Measurements from ENCODE around the gene ADCY9.

The ADCY9 gene

DNA sequence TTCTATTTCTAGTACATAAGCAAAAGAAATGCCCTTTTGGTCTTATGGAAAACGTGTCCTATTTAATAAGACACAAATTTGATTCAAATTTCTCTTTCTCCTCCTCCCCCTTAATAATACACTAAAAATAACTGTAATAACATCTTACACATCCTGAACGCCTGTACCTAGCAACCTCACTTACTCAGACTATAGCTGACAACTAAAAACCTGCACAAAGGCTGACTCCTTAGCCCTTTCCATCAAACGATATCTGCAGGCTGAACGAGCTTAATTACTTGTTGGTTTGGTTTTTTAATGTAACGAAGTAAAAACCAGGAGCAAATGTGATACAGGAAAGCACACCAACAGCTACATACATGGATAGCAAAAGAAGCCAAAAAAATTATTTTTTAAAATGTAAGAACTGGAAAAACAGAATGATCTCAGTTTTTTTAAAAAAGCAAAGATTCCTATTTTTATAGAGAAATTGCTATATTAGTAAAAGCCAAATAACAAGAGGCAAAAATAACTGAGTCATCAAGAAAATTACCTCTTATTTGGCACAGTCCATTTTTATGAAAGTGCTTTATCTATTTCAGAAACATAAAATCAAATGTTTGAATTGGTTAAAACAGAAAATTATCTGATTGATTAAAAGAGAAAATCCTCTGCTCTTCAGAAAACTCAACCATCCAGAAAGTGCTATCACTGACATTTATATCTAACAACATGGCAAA lies 23.5 kb downstream of the ADCY9 start:
- H3K4me3 ChIP-seq (ENCODE audit: low read depth, low read length) = no peak overlapping the region
- TF ChIP-seq, protein P1, sequence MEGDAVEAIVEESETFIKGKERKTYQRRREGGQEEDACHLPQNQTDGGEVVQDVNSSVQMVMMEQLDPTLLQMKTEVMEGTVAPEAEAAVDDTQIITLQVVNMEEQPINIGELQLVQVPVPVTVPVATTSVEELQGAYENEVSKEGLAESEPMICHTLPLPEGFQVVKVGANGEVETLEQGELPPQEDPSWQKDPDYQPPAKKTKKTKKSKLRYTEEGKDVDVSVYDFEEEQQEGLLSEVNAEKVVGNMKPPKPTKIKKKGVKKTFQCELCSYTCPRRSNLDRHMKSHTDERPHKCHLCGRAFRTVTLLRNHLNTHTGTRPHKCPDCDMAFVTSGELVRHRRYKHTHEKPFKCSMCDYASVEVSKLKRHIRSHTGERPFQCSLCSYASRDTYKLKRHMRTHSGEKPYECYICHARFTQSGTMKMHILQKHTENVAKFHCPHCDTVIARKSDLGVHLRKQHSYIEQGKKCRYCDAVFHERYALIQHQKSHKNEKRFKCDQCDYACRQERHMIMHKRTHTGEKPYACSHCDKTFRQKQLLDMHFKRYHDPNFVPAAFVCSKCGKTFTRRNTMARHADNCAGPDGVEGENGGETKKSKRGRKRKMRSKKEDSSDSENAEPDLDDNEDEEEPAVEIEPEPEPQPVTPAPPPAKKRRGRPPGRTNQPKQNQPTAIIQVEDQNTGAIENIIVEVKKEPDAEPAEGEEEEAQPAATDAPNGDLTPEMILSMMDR (IDR thresholded peaks at IDR 0.05; ENCODE audit: low read depth, low read length) = no peak

DNA sequence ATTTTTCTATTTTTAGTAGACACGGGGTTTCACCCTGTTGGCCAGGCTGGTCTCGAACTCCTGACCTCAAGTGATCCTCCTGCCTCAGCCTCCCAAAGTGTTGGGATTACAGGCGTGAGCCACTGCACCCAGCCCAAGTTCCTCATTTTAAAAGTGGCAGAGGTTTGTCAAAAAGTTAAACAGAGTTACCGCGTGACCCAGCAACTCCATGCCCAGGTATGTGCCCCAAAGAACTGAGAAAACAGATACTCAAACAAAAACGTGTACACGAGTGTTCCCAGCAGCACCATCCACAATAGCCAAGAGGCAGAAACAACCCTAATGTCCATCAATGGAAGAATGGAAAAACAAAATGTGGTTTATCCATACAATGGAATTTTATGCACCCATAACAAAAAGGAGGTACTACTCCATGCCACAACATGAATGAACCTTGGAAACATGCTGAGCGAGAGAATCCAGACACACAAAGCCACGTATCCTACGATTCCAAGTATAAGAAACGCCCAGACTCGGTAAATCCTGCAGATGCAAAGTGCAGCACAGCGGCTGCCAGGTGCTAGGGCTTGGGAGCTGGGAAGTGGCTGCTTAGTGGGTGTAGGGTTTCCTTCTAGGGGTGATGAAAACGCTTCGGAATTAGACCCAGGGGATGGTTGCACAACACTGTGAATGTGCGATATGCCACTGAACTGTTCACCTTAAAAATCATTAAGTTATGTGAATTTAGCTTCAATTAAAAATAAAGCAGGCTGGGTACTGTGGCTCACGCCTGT lies 24.8 kb downstream of the ADCY9 start:
- TF ChIP-seq, protein P1 (IDR thresholded peaks at IDR 0.05; ENCODE audit: low read depth, low read length) = no peak
- no peak overlapping the region for H3K4me3 ChIP-seq (ENCODE audit: low read depth, low read length)

DNA sequence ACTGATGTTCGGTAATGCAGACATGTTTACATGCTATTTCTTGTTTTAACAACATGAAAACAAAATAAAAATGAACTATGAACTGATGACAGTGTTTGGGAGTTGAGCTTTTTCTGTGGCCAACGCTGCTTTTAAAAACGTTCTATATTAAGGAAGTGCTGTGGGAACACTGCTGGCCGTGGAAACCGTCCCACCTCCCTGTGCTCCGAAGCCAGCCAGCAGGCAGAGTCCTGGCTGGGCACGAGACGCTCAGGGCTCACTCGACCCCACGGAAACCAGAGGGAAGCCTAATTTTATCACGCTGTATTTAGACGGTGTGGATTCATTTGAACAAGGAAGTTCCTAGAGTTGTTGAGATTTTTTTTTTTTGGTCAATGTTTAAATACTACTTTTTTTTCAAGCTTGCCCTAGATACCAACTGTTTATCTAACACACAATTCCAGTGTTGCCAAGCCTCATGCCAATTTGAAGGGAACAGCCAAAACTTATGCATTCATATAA lies 25.8 kb downstream of the ADCY9 start:
- H3K4me3 ChIP-seq (ENCODE audit: low read depth, low read length) = no peak overlapping the region
- TF ChIP-seq, protein P1 (IDR thresholded peaks at IDR 0.05; ENCODE audit: low read depth, low read length) = no peak

DNA sequence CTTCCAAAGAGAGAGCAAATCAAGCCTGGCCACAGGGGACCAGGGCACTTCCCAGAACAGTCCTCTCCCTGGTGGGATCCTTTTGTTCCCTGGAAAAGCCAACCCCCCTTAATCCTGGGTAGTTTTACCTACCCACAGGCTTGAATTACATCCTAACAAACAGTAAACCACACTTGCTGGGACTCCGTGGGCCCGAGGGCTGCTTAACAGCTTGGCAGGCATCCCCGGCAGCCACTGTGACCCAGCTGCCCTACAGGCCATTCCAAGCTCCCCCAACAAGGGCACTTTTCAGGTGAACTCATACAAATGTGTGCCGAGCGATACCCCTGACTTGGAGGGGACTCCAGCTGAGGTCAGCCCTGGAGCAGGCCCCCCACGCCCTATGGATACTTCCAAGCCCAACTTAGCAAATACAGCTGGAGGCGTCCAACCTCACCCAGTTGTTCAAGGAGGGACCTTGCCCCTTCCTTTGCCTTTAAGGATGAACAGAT lies 26.4 kb downstream of the ADCY9 start:
- TF ChIP-seq, protein P1 (IDR thresholded peaks at IDR 0.05; ENCODE audit: low read depth, low read length) = no peak

DNA sequence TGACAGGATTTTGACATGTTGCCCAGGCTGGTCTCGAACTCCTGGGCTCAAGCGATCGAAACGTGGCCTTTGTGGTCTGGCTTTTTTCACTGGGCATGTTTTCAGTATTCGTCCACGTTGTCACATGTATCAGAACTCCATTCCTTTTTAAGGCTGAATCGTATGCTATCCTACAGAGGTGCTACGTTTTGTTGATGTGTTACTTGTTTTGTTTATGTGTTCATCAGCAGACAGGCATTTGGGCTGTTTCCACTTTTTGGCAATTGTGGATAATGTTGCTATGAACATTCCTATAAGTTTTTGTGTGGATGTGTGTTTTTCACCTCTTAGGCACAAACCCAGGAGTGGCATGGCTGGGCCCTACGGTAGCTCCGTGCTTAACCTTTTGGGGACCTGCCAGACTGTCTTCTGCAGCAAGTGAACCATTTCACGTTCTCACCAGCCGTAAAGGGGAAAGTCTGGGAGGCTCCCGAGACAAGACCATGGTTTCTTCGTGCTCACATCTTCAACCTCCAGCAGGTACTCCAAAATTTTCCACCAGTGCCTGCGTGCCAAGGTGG lies 26.9 kb downstream of the ADCY9 start:
- no peak overlapping the region for H3K4me3 ChIP-seq (ENCODE audit: low read depth, low read length)
- TF ChIP-seq, protein P1 (IDR thresholded peaks at IDR 0.05; ENCODE audit: low read depth, low read length) = no peak

More for the DNA sequence above, 26.4 kb downstream of the ADCY9 start:
- no peak overlapping the region for H3K4me3 ChIP-seq (ENCODE audit: low read depth, low read length)

DNA sequence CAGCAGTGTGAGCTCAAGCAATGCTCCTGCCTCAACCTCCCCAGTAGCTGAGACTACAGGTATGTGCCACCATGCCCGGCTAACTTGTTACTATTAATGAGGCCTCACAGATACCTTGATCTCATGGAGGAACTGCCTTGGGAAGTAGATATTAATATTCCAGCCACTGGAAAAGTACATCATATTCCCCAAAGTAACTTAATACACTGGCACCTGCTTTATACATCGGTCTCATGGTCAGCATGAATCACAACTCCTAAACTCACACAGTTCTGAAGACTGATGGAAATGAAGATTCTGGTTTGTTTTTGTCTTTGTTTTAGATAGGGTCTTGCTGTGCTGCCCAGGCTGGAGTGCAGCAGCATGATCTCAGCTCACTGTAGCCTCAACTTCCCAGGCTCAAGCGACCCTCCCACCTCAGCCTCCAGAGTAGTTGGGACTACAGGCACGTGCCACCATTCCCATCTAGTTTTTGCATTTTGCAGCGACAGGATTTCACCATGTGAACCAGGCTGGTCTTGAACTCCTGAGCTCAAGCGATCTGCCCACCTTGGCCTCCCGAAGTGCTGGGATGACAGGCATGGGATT lies 28.2 kb downstream of the ADCY9 start:
- TF ChIP-seq, protein P1 (IDR thresholded peaks at IDR 0.05; ENCODE audit: low read depth, low read length) = no peak
- H3K4me3 ChIP-seq (ENCODE audit: low read depth, low read length) = no peak overlapping the region
